Testis (tissue), 2 donors: Measurements from ENCODE around the gene TFAP2D.

ENCODE experiments used
- CTCF ChIP-seq, 3 experiments: fragments of 450-650 bp in 2 of 3; fragments of 200-600 bp in 1 of 3; sonication (generic) in 1 of 3; IDR thresholded peaks; one replicate each; pipeline ENCODE4 v1.5.1; 2016 to 2019; ENCODE audit warnings: antibody characterized with exemption in 3 of 3, mild to moderate bottlenecking in 2 of 3, moderate library complexity in 1 of 3
- POLR2A ChIP-seq: fragments of 450-650 bp; IDR thresholded peaks from one replicate; pipeline ENCODE4 v1.6.1; 2017; ENCODE audit warnings: antibody characterized with exemption, mild to moderate bottlenecking, moderate library complexity

- no peak for TF ChIP-seq POLR2A
- no peak for TF ChIP-seq CTCF (IDR thresholded peaks at IDR 0.05)
These were observed 4.0 kb upstream of the TFAP2D start for GRCh38 chr6:50709366-50709734.
